Stomach (tissue), 9 donors: ENCODE measurements around the gene USP11. TPM values are rescaled to one million over a fixed set of nuclear protein-coding genes. Genes with fewer than 3 reads are reported as not detected.

Experiments used
- DNase-seq, 2 donors: peaks; one replicate each; pipeline versions ENCODE4 v3.0.0 to v3.0.0-alpha.2; 2013 to 2019
- H3K27ac ChIP-seq, 5 donors: fragments of 200-600 bp in 4 of 5; sonication (generic) in 4 of 5; one replicate each; pipeline ENCODE4 v1.5.1; 2013 to 2019; ENCODE audit warnings: mild to moderate bottlenecking in 1 of 5, moderate library complexity in 1 of 5
- H3K27me3 ChIP-seq, 3 donors: fragments of 200-600 bp; sonication (generic); one replicate each; pipeline ENCODE4 v1.5.1; 2017 to 2019; ENCODE audit warnings: mixed run types in 1 of 3
- H3K36me3 ChIP-seq, 4 donors: fragments of 200-600 bp; sonication (generic); 1 replicate in 3 of 4; 2 replicates in 1 of 4; pipeline ENCODE4 v1.5.1; 2016 to 2019
- H3K4me1 ChIP-seq, 4 donors: fragments of 200-600 bp; sonication (generic); one replicate each; pipeline ENCODE4 v1.5.1; 2016 to 2019
- H3K4me3 ChIP-seq, 4 donors: fragments of 200-600 bp; sonication (generic) in 3 of 4; one replicate each; pipeline ENCODE4 v1.5.1; 2016 to 2019; ENCODE audit warnings: mild to moderate bottlenecking in 1 of 4
- H3K9me3 ChIP-seq, 4 donors: fragments of 200-600 bp; sonication (generic); one replicate each; pipeline ENCODE4 v1.5.1; 2016 to 2019
- EP300 ChIP-seq: sonication (generic); formaldehyde crosslinking; IDR thresholded peaks from one replicate; pipeline ENCODE4 v1.6.1; 2017; ENCODE audit warnings: antibody characterized with exemption
- POLR2A ChIP-seq, 4 donors: fragments of 450-650 bp; IDR thresholded peaks; one replicate each; pipeline ENCODE4 v1.6.1; 2016; ENCODE audit warnings: antibody characterized with exemption in 4 of 4, control low read depth in 2 of 4, mild to moderate bottlenecking in 1 of 4, moderate library complexity in 1 of 4
- POLR2AphosphoS5 ChIP-seq, 3 donors: sonication (generic); formaldehyde crosslinking; IDR thresholded peaks; one replicate each; pipeline ENCODE4 v1.6.1; 2016; ENCODE audit warnings: antibody characterized with exemption in 3 of 3
- WGBS, 5 donors: extraction: QIAGEN DNeasy Blood & Tissue Kit in 3 of 5; methylation state at CpG; one replicate each; pipeline versions ENCODE4 v1.1.5 to v1.1.7; 2013 to 2018; 5-methylcytosine and 5-hydroxymethylcytosine counted together
- intact Hi-C: fragments of 100-400 bp; cut with DNase I; formaldehyde crosslinking; loops from one replicate; pipeline ENCODE4 v1.15.1; 2023; ENCODE audit warnings: low total_unique reads
- polyA plus RNA-seq, 3 donors: library from polyadenylated mRNA; stranded (reverse); fragments of 200-250 nt; gene quantifications; one replicate each; pipeline ENCODE4 v1.2.3, GENCODE V29; 2013
- total RNA-seq, 5 donors: library from RNA; depleted of rRNA; stranded (reverse); fragments of >200 nt; gene quantifications; one replicate each; pipeline versions ENCODE4 v1.1.0 to v1.2.3, GENCODE V29; 2014 to 2016
- TF ChIP-seq, protein P1 (sequence below), 7 experiments: fragments of 450-650 bp in 4 of 7; fragments of 200-600 bp in 3 of 7; sonication (generic) in 3 of 7; IDR thresholded peaks; one replicate each; pipeline ENCODE4 v1.5.1; 2016 to 2019; ENCODE audit warnings: antibody characterized with exemption in 7 of 7, control low read depth in 2 of 7, mild to moderate bottlenecking in 1 of 7
- donor health status: healthy with polysubstance abuse.
- donor health status: Bipolar disorder and iron deficiency.
- donor health status: healthy.

Gene USP11
- total and polyA plus RNA-seq, 8 donors, result 6.4 to 52.3 (median 17.5) TPM

- H3K27me3 ChIP-seq, result no peaks in the 10 kb centered on the region
- TF ChIP-seq, protein P1, sequence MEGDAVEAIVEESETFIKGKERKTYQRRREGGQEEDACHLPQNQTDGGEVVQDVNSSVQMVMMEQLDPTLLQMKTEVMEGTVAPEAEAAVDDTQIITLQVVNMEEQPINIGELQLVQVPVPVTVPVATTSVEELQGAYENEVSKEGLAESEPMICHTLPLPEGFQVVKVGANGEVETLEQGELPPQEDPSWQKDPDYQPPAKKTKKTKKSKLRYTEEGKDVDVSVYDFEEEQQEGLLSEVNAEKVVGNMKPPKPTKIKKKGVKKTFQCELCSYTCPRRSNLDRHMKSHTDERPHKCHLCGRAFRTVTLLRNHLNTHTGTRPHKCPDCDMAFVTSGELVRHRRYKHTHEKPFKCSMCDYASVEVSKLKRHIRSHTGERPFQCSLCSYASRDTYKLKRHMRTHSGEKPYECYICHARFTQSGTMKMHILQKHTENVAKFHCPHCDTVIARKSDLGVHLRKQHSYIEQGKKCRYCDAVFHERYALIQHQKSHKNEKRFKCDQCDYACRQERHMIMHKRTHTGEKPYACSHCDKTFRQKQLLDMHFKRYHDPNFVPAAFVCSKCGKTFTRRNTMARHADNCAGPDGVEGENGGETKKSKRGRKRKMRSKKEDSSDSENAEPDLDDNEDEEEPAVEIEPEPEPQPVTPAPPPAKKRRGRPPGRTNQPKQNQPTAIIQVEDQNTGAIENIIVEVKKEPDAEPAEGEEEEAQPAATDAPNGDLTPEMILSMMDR (IDR thresholded peaks at IDR 0.05), result no peak
- TF ChIP-seq POLR2A (IDR thresholded peaks at IDR 0.05) (no peak), POLR2AphosphoS5 (IDR thresholded peaks at IDR 0.05) (no peak), EP300 (no peak)
- WGBS, 5 donors, result 85 to 91% (median 87%) methylated on average over 11 to 12 of the region's 12 CpGs
- DNase-seq, result no peak
- H3K36me3 ChIP-seq, result peaks cover 34 to 100% (median 100%) of the 10 kb centered on the region in 4 donors
- no peaks in the 10 kb centered on the region for H3K4me1 ChIP-seq
- intact Hi-C loops, result no loop called here
- H3K9me3 ChIP-seq, result no peaks in the 10 kb centered on the region
- no peak overlapping the region for H3K27ac ChIP-seq
- no peak overlapping the region for H3K4me3 ChIP-seq
These were observed 24.7 kb upstream of the USP11 start for GRCh38 chrX:47208108-47208507.

DNA sequence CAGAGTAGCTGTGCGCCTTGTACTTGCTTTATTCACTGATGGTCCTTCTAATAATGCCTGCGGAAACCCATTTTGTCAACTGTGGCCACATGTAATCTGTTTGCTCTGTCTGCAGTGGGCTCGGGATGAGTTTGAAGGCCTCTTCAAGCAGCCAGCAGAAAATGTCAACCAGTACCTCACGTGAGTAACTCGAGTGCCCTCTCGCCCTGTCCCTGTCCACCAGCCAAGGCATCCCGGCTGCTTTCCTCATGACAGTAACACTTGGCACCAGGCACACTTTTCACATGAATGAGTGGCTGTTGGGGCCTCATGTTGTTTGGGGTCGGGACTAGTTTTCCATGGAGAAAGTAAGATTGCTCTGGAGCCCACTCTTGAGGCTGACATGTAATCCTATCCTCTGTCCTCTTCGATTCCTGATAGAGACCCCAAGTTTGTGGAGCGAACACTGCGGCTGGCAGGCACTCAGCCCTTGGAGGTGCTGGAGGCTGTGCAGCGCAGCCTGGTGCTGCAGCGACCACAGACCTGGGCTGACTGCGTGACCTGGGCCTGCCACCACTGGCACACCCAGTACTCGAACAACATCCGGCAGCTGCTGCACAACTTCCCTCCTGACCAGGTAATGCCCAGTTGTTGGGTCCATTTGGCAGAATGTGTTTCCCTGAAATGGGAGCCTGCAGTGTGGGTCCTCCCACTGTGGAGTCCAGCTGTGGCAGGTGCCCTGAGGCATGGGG, 23.1 kb upstream of the USP11 start:
- WGBS, 5 donors, result 90 to 96% (median 94%) methylated on average over 11 to 16 of the region's 16 CpGs
- H3K36me3 ChIP-seq, result peaks cover 33 to 100% (median 100%) of the 10 kb centered on the region in 4 donors
- H3K27me3 ChIP-seq, result no peaks in the 10 kb centered on the region
- no peaks in the 10 kb centered on the region for H3K9me3 ChIP-seq
- no peak overlapping the region for H3K4me3 ChIP-seq
- intact Hi-C loops, result no loop called here
- H3K27ac ChIP-seq, result no peak overlapping the region
- H3K4me1 ChIP-seq, result no peaks in the 10 kb centered on the region
- DNase-seq, result no peak
- TF ChIP-seq, protein P1 (IDR thresholded peaks at IDR 0.05), result no peak
- TF ChIP-seq POLR2AphosphoS5 (IDR thresholded peaks at IDR 0.05), result no peak
- no peak for TF ChIP-seq POLR2A (IDR thresholded peaks at IDR 0.05)
- no peak for TF ChIP-seq EP300

DNA sequence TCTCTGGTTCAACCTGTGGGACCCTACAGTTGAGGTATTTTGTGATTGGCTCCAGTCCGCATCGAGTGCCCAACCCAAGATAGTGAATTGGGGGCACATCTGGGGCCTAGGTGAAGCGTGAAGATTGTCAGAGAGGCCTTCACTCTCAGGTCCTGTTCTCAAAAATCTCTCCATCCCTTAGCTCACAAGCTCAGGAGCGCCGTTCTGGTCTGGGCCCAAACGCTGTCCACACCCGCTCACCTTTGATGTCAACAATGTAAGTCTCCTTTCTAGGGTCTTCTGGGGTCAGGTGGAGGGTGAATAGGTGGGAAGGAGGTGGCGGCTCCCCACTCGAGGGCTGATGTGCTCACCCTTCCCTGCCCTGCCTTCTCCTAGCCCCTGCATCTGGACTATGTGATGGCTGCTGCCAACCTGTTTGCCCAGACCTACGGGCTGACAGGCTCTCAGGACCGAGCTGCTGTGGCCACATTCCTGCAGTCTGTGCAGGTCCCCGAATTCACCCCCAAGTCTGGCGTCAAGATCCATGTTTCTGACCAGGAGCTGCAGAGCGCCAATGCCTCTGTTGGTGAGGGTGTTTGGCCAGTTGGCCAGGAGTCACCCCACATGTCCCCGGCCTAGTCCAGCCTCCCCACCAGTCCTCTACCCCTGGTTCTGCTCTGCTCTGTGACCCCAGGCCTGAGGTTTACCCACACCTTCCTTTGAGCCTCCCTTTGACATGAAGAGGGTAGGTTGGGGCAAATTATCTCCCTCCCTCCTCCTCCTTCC, 22.0 kb upstream of the USP11 start:
- DNase-seq, result no peak
- Histone ChIP-seq H3K27me3 (no peaks in the 10 kb centered on the region), H3K9me3 (no peaks in the 10 kb centered on the region), H3K27ac (no peak overlapping the region), H3K36me3 (peaks cover 42 to 100% (median 100%) of the 10 kb centered on the region in 4 donors), H3K4me3 (no peak overlapping the region), H3K4me1 (no peaks in the 10 kb centered on the region)
- WGBS, 5 donors, result 86 to 92% (median 91%) methylated on average over 11 to 15 of the region's 15 CpGs
- TF ChIP-seq POLR2AphosphoS5 (IDR thresholded peaks at IDR 0.05) (no peak), EP300 (no peak), POLR2A (IDR thresholded peaks at IDR 0.05) (no peak)
- TF ChIP-seq, protein P1 (IDR thresholded peaks at IDR 0.05), result no peak
- intact Hi-C loops, result no loop called here

DNA sequence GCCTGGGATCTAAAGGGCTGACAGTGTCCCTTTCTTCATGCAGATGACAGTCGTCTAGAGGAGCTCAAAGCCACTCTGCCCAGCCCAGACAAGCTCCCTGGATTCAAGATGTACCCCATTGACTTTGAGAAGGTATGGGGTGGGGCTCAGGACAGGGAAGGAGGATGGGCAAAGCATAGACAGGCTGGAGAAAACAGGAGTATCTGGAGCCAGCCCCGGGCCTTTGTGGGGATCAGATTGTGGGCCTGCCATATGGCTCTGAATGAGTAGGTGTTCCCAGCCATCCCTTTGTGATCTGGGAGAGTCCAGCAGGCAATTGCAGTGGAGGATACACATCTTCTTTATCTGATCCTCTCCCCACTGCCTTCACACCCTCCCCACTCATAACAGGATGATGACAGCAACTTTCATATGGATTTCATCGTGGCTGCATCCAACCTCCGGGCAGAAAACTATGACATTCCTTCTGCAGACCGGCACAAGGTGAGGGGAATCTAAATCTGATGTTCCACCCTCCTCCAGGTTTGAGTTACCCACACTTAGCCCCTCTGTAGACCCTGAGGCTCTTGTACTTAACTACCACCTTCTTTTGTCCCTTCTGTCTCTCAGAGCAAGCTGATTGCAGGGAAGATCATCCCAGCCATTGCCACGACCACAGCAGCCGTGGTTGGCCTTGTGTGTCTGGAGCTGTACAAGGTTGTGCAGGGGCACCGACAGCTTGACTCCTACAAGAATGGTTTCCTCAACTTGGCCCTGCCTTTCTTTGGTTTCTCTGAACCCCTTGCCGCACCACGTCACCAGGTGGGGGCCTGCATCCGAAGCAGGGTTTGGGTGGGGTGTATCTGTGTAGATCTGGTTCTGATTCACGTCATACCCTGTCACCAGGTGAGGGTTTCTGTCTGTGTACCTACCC, 20.2 kb upstream of the USP11 start:
- intact Hi-C loops, result no loop called here
- no peaks in the 10 kb centered on the region for H3K27me3 ChIP-seq
- no peak for DNase-seq
- H3K4me1 ChIP-seq, result peaks cover 0 to 16% (median 12%) of the 10 kb centered on the region in 4 donors
- no peak overlapping the region for H3K4me3 ChIP-seq
- peaks cover 42 to 91% (median 89%) of the 10 kb centered on the region in 4 donors for H3K36me3 ChIP-seq
- no peaks in the 10 kb centered on the region for H3K9me3 ChIP-seq
- no peak for TF ChIP-seq EP300
- TF ChIP-seq POLR2A (IDR thresholded peaks at IDR 0.05), result no peak
- TF ChIP-seq, protein P1 (IDR thresholded peaks at IDR 0.05), result no peak
- no peak for TF ChIP-seq POLR2AphosphoS5 (IDR thresholded peaks at IDR 0.05)
- no peak overlapping the region for H3K27ac ChIP-seq
- 83 to 94% (median 91%) methylated on average over 12 of the region's 12 CpGs for WGBS, 5 donors
